ENCODE measurements around the gene CD47. TPM values are rescaled to one million over a fixed set of nuclear protein-coding genes. Genes with fewer than 3 reads are reported as not detected.

Gene CD47
- total and polyA plus RNA-seq, 10 of the 15 experiments (the other 5 are each of a cell fraction or from before 2014, with no cell fraction given), result 22.9 to 175 (median 81.1) TPM

GRCh38 chr3:108125153-108125543 lies 34.3 kb upstream of the CD47 start (continued):
- no peak for TF ChIP-seq RFX5 (IDR thresholded peaks at IDR 0.05; ENCODE audit: low read depth, low read length)
- 0 out of 2 replicates have a peak, but pooled peaks have one; percentile 3 for TF ChIP-seq RELB (IDR thresholded peaks at IDR 0.05; ENCODE audit: low read depth)
- TF ChIP-seq CHD1 (IDR thresholded peaks at IDR 0.05; ENCODE audit: low read depth, low read length), result 0 out of 2 replicates have a peak, but pooled peaks have one; percentile 66
- TF ChIP-seq BMI1 (IDR thresholded peaks at IDR 0.05; ENCODE audit: borderline replicate concordance), result peak; percentile 13; the same call in 1 of the 2 replicates
- no peak for TF ChIP-seq E2F8 (IDR thresholded peaks at IDR 0.05; ENCODE audit: low read depth, partially characterized antibody)
- no peak for TF ChIP-seq JUND (IDR thresholded peaks at IDR 0.05; ENCODE audit: low read depth, low read length)
- no peak for TF ChIP-seq REST (IDR thresholded peaks at IDR 0.05; ENCODE audit: low read depth, low read length)
- TF ChIP-seq STAT3 (IDR thresholded peaks at IDR 0.05; ENCODE audit: low read depth, low read length), result no peak
- TF ChIP-seq CBFB (IDR thresholded peaks at IDR 0.05; ENCODE audit: low read depth), result no peak
- TF ChIP-seq SMAD1 (IDR thresholded peaks at IDR 0.05; ENCODE audit: low read depth, partially characterized antibody), result peak; percentile 6
